ENCODE data around the gene RTN4R.

The RTN4R gene

DNA sequence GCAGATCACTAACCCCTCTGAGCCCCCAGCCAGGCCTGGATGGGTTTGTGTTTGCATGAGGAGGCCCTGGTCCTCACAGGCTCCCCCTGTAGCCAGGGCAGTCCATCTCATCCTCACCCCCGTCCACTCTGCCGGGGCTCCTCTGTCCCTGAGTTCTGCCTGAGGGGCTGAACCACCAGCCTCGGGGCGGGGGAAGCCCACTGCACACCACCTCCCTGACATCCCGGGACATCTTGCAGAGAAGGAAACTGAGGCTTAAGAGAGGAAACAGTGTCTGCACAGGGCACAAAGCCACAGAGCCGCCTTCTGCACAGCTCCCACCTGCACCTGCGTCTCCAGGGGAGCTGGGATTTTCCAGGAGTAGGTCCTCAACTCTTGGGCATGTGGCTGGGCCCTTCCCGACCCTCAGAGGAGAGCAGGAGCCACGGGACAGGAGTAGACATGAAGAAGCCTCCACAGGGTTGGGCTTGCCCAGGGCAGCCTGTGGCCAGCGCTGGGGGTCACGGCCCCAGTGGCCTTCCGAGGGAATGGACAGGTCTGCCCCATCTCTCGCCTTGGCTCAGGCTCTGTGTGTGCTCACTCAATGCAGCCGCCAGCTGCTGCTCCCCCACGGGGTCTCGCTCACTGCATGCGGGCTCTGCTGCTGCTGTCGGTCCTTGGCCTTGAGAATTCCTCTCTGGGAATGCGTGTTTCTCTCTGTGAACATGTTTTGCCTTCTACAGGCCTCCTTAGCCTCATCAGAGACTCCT lies 71.8 kb downstream of the RTN4R start:
- no peak overlapping the region for H3K4me3 ChIP-seq
- DNase-seq (ENCODE audit: low spot score), result no peak
- TF ChIP-seq, protein P1, sequence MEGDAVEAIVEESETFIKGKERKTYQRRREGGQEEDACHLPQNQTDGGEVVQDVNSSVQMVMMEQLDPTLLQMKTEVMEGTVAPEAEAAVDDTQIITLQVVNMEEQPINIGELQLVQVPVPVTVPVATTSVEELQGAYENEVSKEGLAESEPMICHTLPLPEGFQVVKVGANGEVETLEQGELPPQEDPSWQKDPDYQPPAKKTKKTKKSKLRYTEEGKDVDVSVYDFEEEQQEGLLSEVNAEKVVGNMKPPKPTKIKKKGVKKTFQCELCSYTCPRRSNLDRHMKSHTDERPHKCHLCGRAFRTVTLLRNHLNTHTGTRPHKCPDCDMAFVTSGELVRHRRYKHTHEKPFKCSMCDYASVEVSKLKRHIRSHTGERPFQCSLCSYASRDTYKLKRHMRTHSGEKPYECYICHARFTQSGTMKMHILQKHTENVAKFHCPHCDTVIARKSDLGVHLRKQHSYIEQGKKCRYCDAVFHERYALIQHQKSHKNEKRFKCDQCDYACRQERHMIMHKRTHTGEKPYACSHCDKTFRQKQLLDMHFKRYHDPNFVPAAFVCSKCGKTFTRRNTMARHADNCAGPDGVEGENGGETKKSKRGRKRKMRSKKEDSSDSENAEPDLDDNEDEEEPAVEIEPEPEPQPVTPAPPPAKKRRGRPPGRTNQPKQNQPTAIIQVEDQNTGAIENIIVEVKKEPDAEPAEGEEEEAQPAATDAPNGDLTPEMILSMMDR (IDR thresholded peaks at IDR 0.05), result no peak
- no peak overlapping the region for H3K27ac ChIP-seq

DNA sequence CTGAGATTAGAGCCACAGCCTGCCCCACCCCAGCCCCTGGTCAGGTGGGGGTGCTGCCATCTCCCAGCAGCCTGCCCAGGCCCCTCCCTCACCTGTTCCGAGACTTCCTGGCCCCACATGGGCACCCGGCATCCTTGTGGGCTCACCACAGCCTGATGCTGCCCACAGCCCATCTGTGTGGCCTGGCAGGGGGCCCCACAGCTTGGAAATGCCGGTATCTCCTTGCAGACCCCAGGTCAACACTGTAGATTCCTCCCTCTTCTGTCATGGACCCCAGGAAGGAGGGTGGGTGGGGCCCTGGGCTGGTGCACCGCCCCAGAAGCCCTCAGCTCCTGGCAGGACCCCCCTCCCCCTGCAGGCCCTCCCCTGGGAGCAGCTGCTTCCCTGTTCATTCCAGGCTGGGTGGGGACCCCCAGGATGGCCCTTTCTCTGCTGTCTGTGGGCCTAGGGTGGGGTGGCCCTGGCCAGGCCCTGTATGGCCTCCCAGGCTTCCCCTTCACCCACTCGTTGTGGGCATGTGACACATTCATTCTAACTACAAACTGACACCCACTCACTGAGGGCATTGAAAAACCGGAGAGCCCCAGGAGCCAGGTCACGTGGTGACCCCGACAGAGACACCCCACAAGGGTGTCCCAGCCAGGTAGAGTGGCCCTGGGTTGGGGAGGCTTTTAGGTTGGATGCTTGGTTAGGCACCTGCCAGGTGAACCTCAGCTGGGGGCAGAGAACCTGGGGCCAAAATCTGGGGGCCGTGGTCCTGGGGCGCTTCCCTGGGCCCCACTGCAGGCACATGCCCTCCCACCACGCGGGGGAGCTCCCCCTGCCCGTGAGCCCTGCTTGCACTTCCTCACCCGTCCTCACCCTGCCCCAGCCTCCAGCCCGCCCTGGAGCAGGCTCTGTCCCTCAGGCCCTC lies 73.2 kb downstream of the RTN4R start:
- no peak overlapping the region for H3K27ac ChIP-seq
- H3K4me3 ChIP-seq, result no peak overlapping the region
- TF ChIP-seq, protein P1 (IDR thresholded peaks at IDR 0.05), result no peak
- no peak for DNase-seq (ENCODE audit: low spot score)

DNA sequence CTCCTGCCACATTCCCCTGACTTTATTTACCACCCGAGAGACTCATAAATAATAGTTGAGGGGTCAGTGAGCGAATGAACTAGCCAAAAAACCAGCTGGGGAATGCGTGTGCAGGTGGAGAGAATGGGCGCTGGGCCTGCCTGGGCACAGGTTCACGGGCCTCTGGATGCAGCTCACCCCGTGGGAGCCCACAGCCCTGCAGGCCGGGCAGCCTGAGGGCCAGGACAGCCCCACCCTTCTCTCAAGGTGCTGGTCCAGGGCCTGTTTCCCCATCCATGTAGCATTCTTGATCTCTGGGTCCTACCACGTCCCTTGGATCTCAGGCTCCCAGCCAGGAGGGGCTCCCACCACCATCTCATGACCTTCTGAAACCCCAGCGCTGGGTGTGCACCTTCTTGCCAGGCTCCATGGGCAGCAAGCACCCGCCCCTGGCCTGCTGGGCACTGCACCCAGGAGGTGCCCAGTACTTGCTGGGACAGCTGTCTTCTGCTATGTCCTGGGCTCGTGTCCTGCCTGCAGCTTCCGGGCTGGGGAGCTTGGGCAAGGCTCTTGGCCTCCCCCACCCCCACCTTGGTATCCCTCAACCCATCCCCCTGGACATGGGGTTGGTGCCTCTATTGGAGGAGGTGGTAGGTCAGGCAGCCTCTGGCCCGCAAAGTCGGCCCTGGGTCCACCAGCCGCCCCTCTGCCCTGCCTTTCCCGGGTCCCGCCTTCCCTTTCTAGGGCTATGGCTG lies 74.2 kb downstream of the RTN4R start:
- TF ChIP-seq, protein P1 (IDR thresholded peaks at IDR 0.05), result no peak
- DNase-seq (ENCODE audit: low spot score), result no peak
- H3K4me3 ChIP-seq, result no peak overlapping the region
- no peak overlapping the region for H3K27ac ChIP-seq

DNA sequence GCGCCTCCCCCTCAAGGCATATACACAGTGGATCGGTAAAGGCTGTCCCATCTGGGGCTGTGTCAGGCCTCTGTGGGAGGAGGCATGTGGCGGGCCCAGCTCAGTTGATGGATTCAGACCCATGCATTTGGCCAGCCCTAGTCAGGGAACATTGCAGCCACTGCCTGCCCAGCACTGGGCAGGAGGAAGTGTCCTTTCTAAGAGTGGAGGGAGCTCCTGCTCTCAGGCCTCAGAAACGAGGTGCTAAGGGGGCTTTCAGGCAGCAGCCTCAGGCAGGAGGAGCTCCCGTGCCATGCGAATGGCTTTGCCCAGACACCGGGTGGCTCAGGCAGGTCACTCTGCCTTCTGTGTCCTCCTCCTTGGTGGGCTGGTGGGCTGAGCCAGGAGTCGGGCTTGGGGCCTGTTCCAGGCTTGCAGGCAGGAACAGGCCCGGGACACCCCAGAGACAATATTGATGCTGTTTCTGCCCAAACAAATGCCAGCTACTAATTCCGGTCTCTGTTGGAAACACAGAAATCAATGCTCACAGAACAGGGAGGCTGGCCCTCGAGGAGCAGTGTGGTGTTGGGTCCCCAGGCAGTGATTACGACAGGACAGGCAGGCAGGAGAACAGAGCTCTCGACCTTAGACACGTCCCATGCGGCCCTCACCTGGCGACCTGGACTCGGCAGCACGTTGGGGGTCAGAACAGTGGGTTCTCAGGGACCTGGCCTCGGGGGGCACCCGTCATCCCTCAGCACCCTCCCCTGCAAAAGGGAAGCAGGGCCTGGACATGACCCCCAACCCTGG lies 75.0 kb downstream of the RTN4R start:
- TF ChIP-seq, protein P1 (IDR thresholded peaks at IDR 0.05), result no peak
- H3K27ac ChIP-seq, result no peak overlapping the region
- no peak for DNase-seq (ENCODE audit: low spot score)
- H3K4me3 ChIP-seq, result no peak overlapping the region

DNA sequence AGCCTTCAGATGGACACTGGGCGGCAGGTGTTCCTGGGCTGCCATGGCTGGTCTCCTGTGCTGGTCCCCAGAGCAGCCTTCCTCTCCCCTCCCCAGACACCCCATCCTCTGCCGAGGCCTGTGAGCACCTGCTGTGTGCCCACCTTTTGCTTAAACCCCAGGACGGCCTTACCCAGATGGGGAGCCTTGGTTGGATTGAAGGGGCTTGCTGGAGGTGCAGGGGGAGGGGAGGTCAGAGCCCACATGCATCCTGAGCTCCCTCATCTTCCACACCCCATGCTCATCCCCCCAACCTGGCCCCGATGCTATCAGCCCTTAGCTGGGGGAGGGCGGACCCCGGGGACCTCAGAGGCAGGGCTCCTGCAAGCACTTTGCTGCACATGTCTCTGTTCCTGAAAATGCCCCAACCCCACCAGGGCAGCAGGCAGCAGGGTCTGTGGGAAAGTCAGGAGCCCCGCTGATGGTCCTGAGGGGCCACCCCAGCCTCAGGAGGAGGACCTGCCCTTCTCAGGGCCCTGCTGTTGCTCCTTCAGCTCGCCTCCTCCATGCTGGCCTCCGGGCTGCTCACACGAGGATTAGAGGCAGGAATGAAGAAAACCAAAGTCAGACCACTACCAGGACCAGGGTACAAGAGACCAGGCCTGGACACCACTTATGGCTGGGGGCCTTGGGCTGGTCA lies 75.7 kb downstream of the RTN4R start:
- Histone ChIP-seq H3K27ac (no peak overlapping the region), H3K4me3 (no peak overlapping the region)
- TF ChIP-seq, protein P1 (IDR thresholded peaks at IDR 0.05), result no peak
- no peak for DNase-seq (ENCODE audit: low spot score)

DNA sequence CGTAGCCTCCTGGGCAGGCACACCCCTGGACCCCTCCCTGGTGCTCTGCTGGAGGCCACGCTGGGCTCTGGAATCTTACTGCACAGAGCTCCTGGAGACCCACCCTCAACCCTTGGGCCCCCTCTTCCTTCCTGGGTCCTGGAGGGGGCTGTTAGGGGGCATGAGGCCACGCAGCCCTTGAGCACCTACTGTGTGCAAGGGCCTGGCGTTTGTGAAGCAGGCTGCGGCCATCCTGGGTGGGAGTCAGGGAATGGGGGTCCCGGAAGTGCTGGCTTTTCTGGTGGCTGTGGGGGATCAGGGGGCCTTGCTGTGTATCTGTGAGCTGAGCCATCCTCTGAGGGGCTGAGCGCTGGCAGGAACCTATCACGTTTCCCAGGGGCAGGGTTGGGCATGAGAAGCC lies 76.3 kb downstream of the RTN4R start:
- Histone ChIP-seq H3K27ac (no peak overlapping the region), H3K4me3 (no peak overlapping the region)
- no peak for DNase-seq (ENCODE audit: low spot score)
- TF ChIP-seq, protein P1 (IDR thresholded peaks at IDR 0.05), result no peak

Measured in coronary artery (tissue), 2 donors.